IMR-90 (cell line): ENCODE measurements around the gene XAB2. TPM values are rescaled to one million over a fixed set of nuclear protein-coding genes. Genes with fewer than 3 reads are reported as not detected.

Source experiments
- ATAC-seq: fragments of 200-7000 bp; cut with Tn5 transposase; 2 replicates; pipeline ENCODE4 v1.9.1; 2020; ENCODE audit warnings: low read depth, mild to moderate bottlenecking, moderate library complexity
- BruUV-seq: library from RNA; stranded (reverse); fragments of 400-500 nt; replicated peaks from 2 replicates; lab custom pipeline; 2021; lab: Mats Ljungman, UMichigan
- CTCF ChIA-PET: fragments of 300-600 bp; formaldehyde crosslinking; extraction: SDS; loops from one replicate; lab custom pipeline; 2021; ENCODE audit warnings: antibody characterized with exemption; lab: Yijun Ruan, JAX
- POLR2A ChIA-PET: fragments of 300-600 bp; sonication (Branson Sonifier 250); formaldehyde crosslinking; loops from one replicate; lab custom pipeline; 2022; ENCODE audit warnings: antibody characterized with exemption; ENCODE audit not compliant: unreplicated experiment; lab: Charles Lee
- DNase-seq: peaks from one replicate; pipeline ENCODE4 v3.0.0; 2013
- H2AFZ ChIP-seq: replicated peaks from 2 replicates; pipeline ENCODE3; 2013; ENCODE audit warnings: low read length, mild to moderate bottlenecking; ENCODE audit not compliant: poor library complexity
- H2AK5ac ChIP-seq: 2 replicates; pipeline ENCODE4 v1.6.1; 2013; ENCODE audit warnings: low read depth, low read length, inconsistent platforms
- H2AK9ac ChIP-seq: replicated peaks from 2 replicates; pipeline ENCODE3; 2013; ENCODE audit warnings: mild to moderate bottlenecking, low read depth, low read length, moderate library complexity; ENCODE audit not compliant: poor library complexity
- H2BK120ac ChIP-seq: 2 replicates; pipeline ENCODE4 v1.6.1; 2013; ENCODE audit warnings: low read depth, low read length, inconsistent platforms
- H2BK15ac ChIP-seq: 3 replicates; pipeline ENCODE4 v1.6.1; 2013; ENCODE audit warnings: low read depth, low read length, inconsistent platforms
- H2BK20ac ChIP-seq: 2 replicates; pipeline ENCODE4 v1.6.1; 2013; ENCODE audit warnings: low read depth, mild to moderate bottlenecking, inconsistent platforms, low read length, moderate library complexity
- H2BK5ac ChIP-seq: 2 replicates; pipeline ENCODE4 v1.6.1; 2013; ENCODE audit warnings: mild to moderate bottlenecking, low read depth, low read length, inconsistent platforms; ENCODE audit not compliant: poor library complexity, severe bottlenecking
- H3K14ac ChIP-seq: replicated peaks from 2 replicates; pipeline ENCODE4 v1.6.1; 2013; ENCODE audit warnings: low read depth, low read length, inconsistent platforms
- H3K18ac ChIP-seq: 2 replicates; pipeline ENCODE4 v1.6.1; 2013; ENCODE audit warnings: low read depth, low read length, control low read depth
- H3K23ac ChIP-seq: 2 replicates; pipeline ENCODE4 v1.6.1; 2013; ENCODE audit warnings: low read depth, low read length, inconsistent platforms
- H3K27ac ChIP-seq: 2 replicates; pipeline ENCODE4 v1.5.1; 2013; ENCODE audit warnings: mild to moderate bottlenecking, control low read depth, low read length; ENCODE audit not compliant: insufficient read depth
- H3K27me3 ChIP-seq: 2 replicates; pipeline ENCODE4 v1.6.1; 2013; ENCODE audit warnings: low read length; ENCODE audit not compliant: control insufficient read depth, insufficient read depth
- H3K36me3 ChIP-seq: 2 replicates; pipeline ENCODE4 v1.6.1; 2013; ENCODE audit warnings: low read length, mixed read lengths; ENCODE audit not compliant: control insufficient read depth, insufficient read depth
- H3K4ac ChIP-seq: 2 replicates; pipeline ENCODE4 v1.6.1; 2013; ENCODE audit warnings: low read depth, low read length, inconsistent platforms
- H3K4me1 ChIP-seq: 2 replicates; pipeline ENCODE4 v1.6.1; 2013; ENCODE audit warnings: low read length, mixed read lengths; ENCODE audit not compliant: control insufficient read depth, insufficient read depth
- H3K4me2 ChIP-seq: 2 replicates; pipeline ENCODE4 v1.6.1; 2013; ENCODE audit warnings: low read depth, mild to moderate bottlenecking, control low read depth, low read length, moderate library complexity
- H3K4me3 ChIP-seq: 2 replicates; pipeline ENCODE4 v1.5.1; 2013; ENCODE audit warnings: low read depth, mild to moderate bottlenecking, control low read depth, low read length, moderate library complexity; ENCODE audit not compliant: insufficient read depth
- H3K56ac ChIP-seq: 2 replicates; pipeline ENCODE4 v1.6.1; 2013; ENCODE audit warnings: low read length, inconsistent platforms; ENCODE audit not compliant: insufficient read depth; ENCODE audit errors: extremely low read depth
- H3K79me1 ChIP-seq, 2 experiments: 2 replicates each; pipeline ENCODE4 v1.6.1; 2013; ENCODE audit warnings: low read length in 2 of 2, inconsistent platforms in 1 of 2, low read depth in 1 of 2
- H3K9ac ChIP-seq: 2 replicates; pipeline ENCODE4 v1.6.1; 2013; ENCODE audit warnings: low read depth, low read length, control low read depth
- H3K9me1 ChIP-seq: 2 replicates; pipeline ENCODE4 v1.6.1; 2013; ENCODE audit warnings: low read length, inconsistent platforms; ENCODE audit not compliant: insufficient read depth
- H3K9me3 ChIP-seq: 2 replicates; pipeline ENCODE4 v1.6.1; 2013; ENCODE audit warnings: low read length; ENCODE audit not compliant: control insufficient read depth, insufficient read depth
- H4K20me1 ChIP-seq: 2 replicates; pipeline ENCODE4 v1.6.1; 2013; ENCODE audit warnings: low read length, inconsistent platforms; ENCODE audit not compliant: insufficient read depth
- H4K5ac ChIP-seq: 2 replicates; pipeline ENCODE4 v1.6.1; 2013; ENCODE audit warnings: mild to moderate bottlenecking, low read depth, low read length, control low read depth
- H4K8ac ChIP-seq, 2 experiments: 2 replicates each; pipeline ENCODE4 v1.6.1; 2013; ENCODE audit warnings: low read depth in 2 of 2, low read length in 2 of 2, control low read depth in 1 of 2, inconsistent platforms in 1 of 2
- H4K91ac ChIP-seq: 2 replicates; pipeline ENCODE4 v1.6.1; 2013; ENCODE audit warnings: low read depth, low read length, inconsistent platforms; ENCODE audit not compliant: insufficient read depth
- MAFK ChIP-seq: IDR thresholded peaks from 2 replicates; pipeline ENCODE4 v1.6.1; 2012; ENCODE audit warnings: low read depth, low read length, improper control_type of control experiment
- MXI1 ChIP-seq: IDR thresholded peaks from 2 replicates; pipeline ENCODE4 v1.6.1; 2012; ENCODE audit warnings: low read depth, mild to moderate bottlenecking, low read length, moderate library complexity, borderline replicate concordance
- NFE2L2 ChIP-seq: fragments of 150-350 bp; IDR thresholded peaks from 2 replicates; pipeline ENCODE4 v1.6.1; 2016; ENCODE audit warnings: low read depth, mild to moderate bottlenecking, low read length
- RFX5 ChIP-seq: IDR thresholded peaks from 2 replicates; pipeline ENCODE4 v1.8.0; 2012; ENCODE audit warnings: low read depth, mild to moderate bottlenecking, low read length, moderate library complexity
- WGBS, 2 experiments: methylation state at CpG; one replicate each; pipeline versions ENCODE4 v1.1.5 to v1.1.7; 2013; ENCODE audit warnings: missing lambda C conversion rate in 2 of 2; ENCODE audit not compliant: insufficient read length in 1 of 2; ENCODE audit errors: extremely low coverage in 2 of 2; 5-methylcytosine and 5-hydroxymethylcytosine counted together
- dilution Hi-C: fragments of 300-500 bp; cut with HindIII; formaldehyde crosslinking; loops from one replicate; pipeline ENCODE4 v1.14.3; 2018; ENCODE audit warnings: low sequenced_read_pairs; ENCODE audit not compliant: unreplicated experiment
- in situ Hi-C: fragments of 300-500 bp; cut with MboI; formaldehyde crosslinking; loops from 3 replicates; pipeline ENCODE4 v1.14.3; 2019; ENCODE audit warnings: low sequenced_read_pairs, inconsistent platforms, mixed read lengths
- intact Hi-C: fragments of 100-400 bp; cut with micrococcal nuclease; formaldehyde crosslinking; loops from 2 replicates; pipeline ENCODE4 v1.10.0; 2022
- polyA plus RNA-seq, 3 experiments: library from polyadenylated mRNA; depleted of rRNA; stranded (reverse); fragments of >200 nt; gene quantifications; 2 replicates each; pipeline ENCODE4 v1.2.3, GENCODE V29; 2012; ENCODE audit warnings: low replicate concordance in 1 of 3
- total RNA-seq: library from RNA; depleted of rRNA; stranded (reverse); fragments of >200 nt; gene quantifications from 2 replicates; pipeline ENCODE4 v1.2.3, GENCODE V29; 2012

XAB2 gene
- total and polyA plus RNA-seq, 2 of the 4 experiments (the other 2 are of a cell fraction), result 29.9 to 34.4 TPM

- Histone ChIP-seq H3K23ac (no peak overlapping the region), H3K4me2 (no peak overlapping the region), H3K9me1 (no peaks in the 10 kb centered on the region), H3K18ac (no peak overlapping the region), H2AK5ac (no peak overlapping the region), H3K79me1 (no peaks in the 10 kb centered on the region), H3K27ac (no peak overlapping the region), H4K5ac (no peak overlapping the region), H3K27me3 (peaks cover 7% of the 10 kb centered on the region; the same call in 1 of the 2 replicates), H2AK9ac (no peak overlapping the region), H3K4ac (no peak overlapping the region), H3K56ac (no peak overlapping the region), H3K4me3 (no peak overlapping the region), H2BK120ac (no peak overlapping the region), H4K91ac (no peak overlapping the region), H4K20me1 (no peaks in the 10 kb centered on the region), H3K36me3 (no peaks in the 10 kb centered on the region), H3K4me1 (no peaks in the 10 kb centered on the region), H3K9me3 (no peaks in the 10 kb centered on the region), H2AFZ (no peak overlapping the region), H2BK15ac (no peak overlapping the region), H4K8ac (no peak overlapping the region), H3K9ac (no peak overlapping the region), H2BK5ac (no peak overlapping the region), H3K14ac (no peak overlapping the region), H2BK20ac (no peak overlapping the region)
- dilution Hi-C loops (no loop called here), intact Hi-C loops (no loop called here), in situ Hi-C loops (no loop called here)
- POLR2A ChIA-PET, result no interaction called here
- DNase-seq, result no peak
- 90% methylated on average over 22 of the region's 26 CpGs; no CpG with 5 or more reads in 1 of the 2 experiments for WGBS, 2 experiments
- no peak for TF ChIP-seq RFX5
- no peak for TF ChIP-seq MXI1
- no peak for TF ChIP-seq NFE2L2
- TF ChIP-seq MAFK, result no peak
- CTCF ChIA-PET, result no interaction called here
- BruUV-seq, result no TSS peak
- ATAC-seq, result no peak
Measured at GRCh38 chr19:7647156-7647555, 17.8 kb upstream of the XAB2 start.
